IMR-90 (cell line): ENCODE results near the gene CACNA1D. TPM values are rescaled to one million over a fixed set of nuclear protein-coding genes. Genes with fewer than 3 reads are reported as not detected.

ENCODE experiments used
- ATAC-seq: fragments of 200-7000 bp; cut with Tn5 transposase; 2 replicates; pipeline ENCODE4 v1.9.1; 2020; ENCODE audit warnings: low read depth, mild to moderate bottlenecking, moderate library complexity
- BruUV-seq: library from RNA; stranded (reverse); fragments of 400-500 nt; replicated peaks from 2 replicates; lab custom pipeline; 2021; lab: Mats Ljungman, UMichigan
- CTCF ChIA-PET: fragments of 300-600 bp; formaldehyde crosslinking; extraction: SDS; loops from one replicate; lab custom pipeline; 2021; ENCODE audit warnings: antibody characterized with exemption; lab: Yijun Ruan, JAX
- POLR2A ChIA-PET: fragments of 300-600 bp; sonication (Branson Sonifier 250); formaldehyde crosslinking; loops from one replicate; lab custom pipeline; 2022; ENCODE audit warnings: antibody characterized with exemption; ENCODE audit not compliant: unreplicated experiment; lab: Charles Lee
- DNase-seq: peaks from one replicate; pipeline ENCODE4 v3.0.0; 2013
- H2AFZ ChIP-seq: replicated peaks from 2 replicates; pipeline ENCODE3; 2013; ENCODE audit warnings: low read length, mild to moderate bottlenecking; ENCODE audit not compliant: poor library complexity
- H2AK5ac ChIP-seq: 2 replicates; pipeline ENCODE4 v1.6.1; 2013; ENCODE audit warnings: low read depth, low read length, inconsistent platforms
- H2AK9ac ChIP-seq: replicated peaks from 2 replicates; pipeline ENCODE3; 2013; ENCODE audit warnings: mild to moderate bottlenecking, low read depth, low read length, moderate library complexity; ENCODE audit not compliant: poor library complexity
- H2BK120ac ChIP-seq: 2 replicates; pipeline ENCODE4 v1.6.1; 2013; ENCODE audit warnings: low read depth, low read length, inconsistent platforms
- H2BK15ac ChIP-seq: 3 replicates; pipeline ENCODE4 v1.6.1; 2013; ENCODE audit warnings: low read depth, low read length, inconsistent platforms
- H2BK20ac ChIP-seq: 2 replicates; pipeline ENCODE4 v1.6.1; 2013; ENCODE audit warnings: low read depth, mild to moderate bottlenecking, inconsistent platforms, low read length, moderate library complexity
- H2BK5ac ChIP-seq: 2 replicates; pipeline ENCODE4 v1.6.1; 2013; ENCODE audit warnings: mild to moderate bottlenecking, low read depth, low read length, inconsistent platforms; ENCODE audit not compliant: poor library complexity, severe bottlenecking
- H3K14ac ChIP-seq: replicated peaks from 2 replicates; pipeline ENCODE4 v1.6.1; 2013; ENCODE audit warnings: low read depth, low read length, inconsistent platforms
- H3K18ac ChIP-seq: 2 replicates; pipeline ENCODE4 v1.6.1; 2013; ENCODE audit warnings: low read depth, low read length, control low read depth
- H3K23ac ChIP-seq: 2 replicates; pipeline ENCODE4 v1.6.1; 2013; ENCODE audit warnings: low read depth, low read length, inconsistent platforms
- H3K27ac ChIP-seq: 2 replicates; pipeline ENCODE4 v1.5.1; 2013; ENCODE audit warnings: mild to moderate bottlenecking, control low read depth, low read length; ENCODE audit not compliant: insufficient read depth
- H3K27me3 ChIP-seq: 2 replicates; pipeline ENCODE4 v1.6.1; 2013; ENCODE audit warnings: low read length; ENCODE audit not compliant: control insufficient read depth, insufficient read depth
- H3K36me3 ChIP-seq: 2 replicates; pipeline ENCODE4 v1.6.1; 2013; ENCODE audit warnings: low read length, mixed read lengths; ENCODE audit not compliant: control insufficient read depth, insufficient read depth
- H3K4ac ChIP-seq: 2 replicates; pipeline ENCODE4 v1.6.1; 2013; ENCODE audit warnings: low read depth, low read length, inconsistent platforms
- H3K4me1 ChIP-seq: 2 replicates; pipeline ENCODE4 v1.6.1; 2013; ENCODE audit warnings: low read length, mixed read lengths; ENCODE audit not compliant: control insufficient read depth, insufficient read depth
- H3K4me2 ChIP-seq: 2 replicates; pipeline ENCODE4 v1.6.1; 2013; ENCODE audit warnings: low read depth, mild to moderate bottlenecking, control low read depth, low read length, moderate library complexity
- H3K4me3 ChIP-seq: 2 replicates; pipeline ENCODE4 v1.5.1; 2013; ENCODE audit warnings: low read depth, mild to moderate bottlenecking, control low read depth, low read length, moderate library complexity; ENCODE audit not compliant: insufficient read depth
- H3K56ac ChIP-seq: 2 replicates; pipeline ENCODE4 v1.6.1; 2013; ENCODE audit warnings: low read length, inconsistent platforms; ENCODE audit not compliant: insufficient read depth; ENCODE audit errors: extremely low read depth
- H3K79me1 ChIP-seq, 2 experiments: 2 replicates each; pipeline ENCODE4 v1.6.1; 2013; ENCODE audit warnings: low read length in 2 of 2, inconsistent platforms in 1 of 2, low read depth in 1 of 2
- H3K9ac ChIP-seq: 2 replicates; pipeline ENCODE4 v1.6.1; 2013; ENCODE audit warnings: low read depth, low read length, control low read depth
- H3K9me1 ChIP-seq: 2 replicates; pipeline ENCODE4 v1.6.1; 2013; ENCODE audit warnings: low read length, inconsistent platforms; ENCODE audit not compliant: insufficient read depth
- H3K9me3 ChIP-seq: 2 replicates; pipeline ENCODE4 v1.6.1; 2013; ENCODE audit warnings: low read length; ENCODE audit not compliant: control insufficient read depth, insufficient read depth
- H4K20me1 ChIP-seq: 2 replicates; pipeline ENCODE4 v1.6.1; 2013; ENCODE audit warnings: low read length, inconsistent platforms; ENCODE audit not compliant: insufficient read depth
- H4K5ac ChIP-seq: 2 replicates; pipeline ENCODE4 v1.6.1; 2013; ENCODE audit warnings: mild to moderate bottlenecking, low read depth, low read length, control low read depth
- H4K8ac ChIP-seq, 2 experiments: 2 replicates each; pipeline ENCODE4 v1.6.1; 2013; ENCODE audit warnings: low read depth in 2 of 2, low read length in 2 of 2, control low read depth in 1 of 2, inconsistent platforms in 1 of 2
- H4K91ac ChIP-seq: 2 replicates; pipeline ENCODE4 v1.6.1; 2013; ENCODE audit warnings: low read depth, low read length, inconsistent platforms; ENCODE audit not compliant: insufficient read depth
- BHLHE40 ChIP-seq: fragments of 150-350 bp; IDR thresholded peaks from 2 replicates; pipeline ENCODE4 v1.6.1; 2016; ENCODE audit warnings: mild to moderate bottlenecking, low read depth, low read length
- CEBPB ChIP-seq: IDR thresholded peaks from 2 replicates; pipeline ENCODE4 v1.6.1; 2012; ENCODE audit warnings: low read depth, low read length, improper control_type of control experiment
- CHD1 ChIP-seq: IDR thresholded peaks from 2 replicates; pipeline ENCODE4 v1.6.1; 2012; ENCODE audit warnings: low read depth, low read length, improper control_type of control experiment
- ELK1 ChIP-seq: fragments of 150-350 bp; IDR thresholded peaks from 2 replicates; pipeline ENCODE4 v1.6.1; 2016; ENCODE audit warnings: low read depth, mild to moderate bottlenecking, low read length, moderate library complexity, borderline replicate concordance
- MAFK ChIP-seq: IDR thresholded peaks from 2 replicates; pipeline ENCODE4 v1.6.1; 2012; ENCODE audit warnings: low read depth, low read length, improper control_type of control experiment
- MAZ ChIP-seq: IDR thresholded peaks from 2 replicates; pipeline ENCODE4 v1.6.1; 2012; ENCODE audit warnings: low read depth, mild to moderate bottlenecking, low read length, improper control_type of control experiment, moderate library complexity, borderline replicate concordance
- MXI1 ChIP-seq: IDR thresholded peaks from 2 replicates; pipeline ENCODE4 v1.6.1; 2012; ENCODE audit warnings: low read depth, mild to moderate bottlenecking, low read length, moderate library complexity, borderline replicate concordance
- NFE2L2 ChIP-seq: fragments of 150-350 bp; IDR thresholded peaks from 2 replicates; pipeline ENCODE4 v1.6.1; 2016; ENCODE audit warnings: low read depth, mild to moderate bottlenecking, low read length
- POLR2A ChIP-seq: IDR thresholded peaks from 2 replicates; pipeline ENCODE4 v1.6.1; 2012; ENCODE audit warnings: mild to moderate bottlenecking, low read depth, low read length
- RAD21 ChIP-seq: IDR thresholded peaks from 2 replicates; pipeline ENCODE4 v1.6.1; 2012; ENCODE audit warnings: low read length, improper control_type of control experiment
- RCOR1 ChIP-seq: IDR thresholded peaks from 2 replicates; pipeline ENCODE4 v1.6.1; 2012; ENCODE audit warnings: mild to moderate bottlenecking, low read length, improper control_type of control experiment; ENCODE audit not compliant: insufficient replicate concordance
- RFX5 ChIP-seq: IDR thresholded peaks from 2 replicates; pipeline ENCODE4 v1.8.0; 2012; ENCODE audit warnings: low read depth, mild to moderate bottlenecking, low read length, moderate library complexity
- SMC3 ChIP-seq: fragments of 150-350 bp; IDR thresholded peaks from 2 replicates; pipeline ENCODE4 v1.6.1; 2016; ENCODE audit warnings: low read depth, mild to moderate bottlenecking, antibody characterized with exemption, low read length, moderate library complexity
- USF2 ChIP-seq: fragments of 150-350 bp; IDR thresholded peaks from 2 replicates; pipeline ENCODE4 v1.6.1; 2017; ENCODE audit warnings: mild to moderate bottlenecking, antibody characterized with exemption, low read length, low read depth
- WGBS, 2 experiments: methylation state at CpG; one replicate each; pipeline versions ENCODE4 v1.1.5 to v1.1.7; 2013; ENCODE audit warnings: missing lambda C conversion rate in 2 of 2; ENCODE audit not compliant: insufficient read length in 1 of 2; ENCODE audit errors: extremely low coverage in 2 of 2; 5-methylcytosine and 5-hydroxymethylcytosine counted together
- dilution Hi-C: fragments of 300-500 bp; cut with HindIII; formaldehyde crosslinking; loops from one replicate; pipeline ENCODE4 v1.14.3; 2018; ENCODE audit warnings: low sequenced_read_pairs; ENCODE audit not compliant: unreplicated experiment
- in situ Hi-C: fragments of 300-500 bp; cut with MboI; formaldehyde crosslinking; loops from 3 replicates; pipeline ENCODE4 v1.14.3; 2019; ENCODE audit warnings: low sequenced_read_pairs, inconsistent platforms, mixed read lengths
- intact Hi-C: fragments of 100-400 bp; cut with micrococcal nuclease; formaldehyde crosslinking; loops from 2 replicates; pipeline ENCODE4 v1.10.0; 2022
- polyA plus RNA-seq, 3 experiments: library from polyadenylated mRNA; depleted of rRNA; stranded (reverse); fragments of >200 nt; gene quantifications; 2 replicates each; pipeline ENCODE4 v1.2.3, GENCODE V29; 2012; ENCODE audit warnings: low replicate concordance in 1 of 3
- total RNA-seq: library from RNA; depleted of rRNA; stranded (reverse); fragments of >200 nt; gene quantifications from 2 replicates; pipeline ENCODE4 v1.2.3, GENCODE V29; 2012

Gene CACNA1D
- total and polyA plus RNA-seq, 2 of the 4 experiments (the other 2 are of a cell fraction): 0.07 TPM; not detected in 1

- dilution Hi-C loops (no loop called here), intact Hi-C loops (no loop called here), in situ Hi-C loops (no loop called here)
- H2AK5ac ChIP-seq: no peak overlapping the region
- no peak overlapping the region for H3K4ac ChIP-seq
- no peak overlapping the region for H4K5ac ChIP-seq
- no peaks in the 10 kb centered on the region for H3K9me3 ChIP-seq
- no peak overlapping the region for H2AFZ ChIP-seq
- no peak overlapping the region for H3K23ac ChIP-seq
- no peak overlapping the region for H3K14ac ChIP-seq
- H3K4me2 ChIP-seq: no peak overlapping the region
- H4K91ac ChIP-seq: no peak overlapping the region
- no peak for DNase-seq
- no peak overlapping the region for H2BK120ac ChIP-seq
- H3K27me3 ChIP-seq: no peaks in the 10 kb centered on the region
- no peak overlapping the region for H4K8ac ChIP-seq
- no peak overlapping the region for H2BK15ac ChIP-seq
- ChIA-PET CTCF (no interaction called here), POLR2A (no interaction called here)
- WGBS, 2 experiments: no CpG with 5 or more reads among the region's 4 CpGs
- no peaks in the 10 kb centered on the region for H4K20me1 ChIP-seq
- no peaks in the 10 kb centered on the region for H3K4me1 ChIP-seq
- no peaks in the 10 kb centered on the region for H3K79me1 ChIP-seq
- H3K27ac ChIP-seq: no peak overlapping the region
- TF ChIP-seq RFX5 (no peak), RAD21 (no peak), MAZ (no peak), USF2 (no peak), POLR2A (no peak), BHLHE40 (no peak), CHD1 (no peak), MXI1 (no peak), SMC3 (no peak), MAFK (no peak), CEBPB (no peak), ELK1 (no peak), RCOR1 (no peak), NFE2L2 (no peak)
- no peaks in the 10 kb centered on the region for H3K36me3 ChIP-seq
- no peak for ATAC-seq
- H3K18ac ChIP-seq: no peak overlapping the region
- no peak overlapping the region for H3K9ac ChIP-seq
- H2BK5ac ChIP-seq: no peak overlapping the region
- no peak overlapping the region for H3K56ac ChIP-seq
- no peaks in the 10 kb centered on the region for H3K9me1 ChIP-seq
- H2AK9ac ChIP-seq: no peak overlapping the region
- no peak overlapping the region for H3K4me3 ChIP-seq
- no peak overlapping the region for H2BK20ac ChIP-seq
- BruUV-seq: no TSS peak
Observed at GRCh38 chr3:53530205-53530604, 35.8 kb downstream of the CACNA1D start.
